Inferior parietal cortex (tissue), 1 donor: ENCODE measurements around the gene STPG2.
A peak's percentile ranks its signal among the peaks of the same experiment; 100 is the strongest.
"Not testable (repeated sequence)": the region's sequence is repeated elsewhere in the genome, so short reads cannot be mapped to it uniquely, and the experiment has no call there.

Source experiments
- DNase-seq: peaks from one replicate; pipeline ENCODE4 v3.0.0-alpha.2; 2016; ENCODE audit errors: extremely low spot score

Gene STPG2

DNA sequence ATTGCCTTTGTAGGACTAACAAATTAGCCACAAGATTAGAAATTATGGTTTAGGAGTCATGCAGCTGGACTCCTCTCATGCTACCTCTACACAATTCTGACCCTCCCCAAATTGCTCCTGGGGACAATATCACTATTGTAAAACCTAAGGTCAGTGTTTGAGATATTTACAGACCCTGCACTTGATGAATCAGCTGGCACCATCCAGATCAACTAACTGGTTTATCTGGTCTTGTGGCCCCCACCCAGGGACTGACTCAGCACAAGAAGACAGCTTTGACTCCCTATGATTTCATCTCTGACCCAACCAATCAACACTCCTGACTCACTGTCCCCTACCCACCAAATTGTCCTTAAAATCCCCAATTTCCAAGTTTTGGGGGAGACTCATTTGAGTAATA is 192.4 kb downstream of the STPG2 start:
- no peak for DNase-seq

GRCh38 chr4:97942951-97943350 is 200.3 kb downstream of the STPG2 start:
- no peak for DNase-seq

DNA sequence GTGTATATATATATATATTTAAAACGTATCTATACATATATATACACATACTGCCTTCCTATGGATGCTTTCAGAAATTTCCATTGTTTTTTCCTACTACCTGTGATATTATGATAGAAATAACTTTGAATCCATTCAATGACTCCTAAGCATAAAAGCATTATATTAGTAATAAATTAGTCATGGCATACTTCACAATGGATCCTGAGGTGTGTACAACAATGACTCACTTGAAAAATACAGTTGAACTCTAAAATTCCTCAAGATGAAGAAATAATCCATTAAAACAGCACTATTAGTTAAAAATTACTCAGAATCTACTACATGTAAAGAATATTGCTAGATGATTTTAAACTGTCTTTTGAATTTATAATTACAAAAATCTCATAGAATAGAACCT is 201.1 kb downstream of the STPG2 start:
- DNase-seq, result no peak

DNA sequence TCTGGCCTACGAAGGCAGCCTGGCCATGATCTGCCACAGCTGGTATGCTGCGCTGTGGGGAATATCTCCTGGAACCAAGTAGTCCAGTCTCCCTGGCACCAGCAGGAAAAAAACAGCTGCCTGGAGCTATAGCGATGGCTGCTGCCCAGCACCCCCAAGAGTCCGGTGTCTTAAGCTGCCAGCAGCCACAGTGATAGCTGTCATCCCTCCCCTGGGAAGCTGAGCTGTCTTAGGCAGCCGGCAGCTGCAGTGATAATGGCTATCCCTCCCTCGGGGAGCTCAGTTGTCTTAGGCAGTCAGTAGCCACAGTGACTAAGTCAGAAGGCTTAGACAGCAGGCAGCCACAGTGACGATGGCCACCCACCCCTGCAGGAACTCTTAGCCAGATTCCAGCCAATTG is 205.1 kb downstream of the STPG2 start:
- DNase-seq, result no peak

DNA sequence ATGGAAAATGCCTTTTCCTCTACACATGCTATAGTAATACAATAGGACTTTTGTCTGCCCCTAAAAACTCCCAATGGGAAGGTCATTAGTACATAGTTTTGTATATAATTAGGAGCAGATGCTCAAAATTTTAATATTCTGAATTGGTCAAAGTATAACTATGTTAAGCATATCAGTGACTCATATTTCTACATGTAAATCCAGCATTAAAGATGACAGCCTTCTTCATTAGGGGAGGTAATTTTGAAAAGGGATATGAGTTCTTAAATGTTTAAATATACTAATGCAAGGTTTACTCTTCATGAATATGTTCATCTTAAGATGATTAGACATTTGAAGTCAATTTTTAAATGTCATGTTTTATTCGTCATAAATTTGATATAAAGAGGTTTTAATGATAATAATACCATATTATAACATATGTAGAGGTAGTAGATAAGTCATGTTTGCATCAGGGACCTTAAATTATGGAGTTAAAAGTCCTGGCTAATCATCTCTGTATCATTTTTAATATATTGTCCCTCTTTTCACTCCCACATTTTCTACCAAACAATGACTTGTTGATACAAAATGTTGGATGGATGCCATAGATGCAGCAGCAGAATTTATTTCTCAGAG is 218.8 kb downstream of the STPG2 start:
- no peak for DNase-seq

DNA sequence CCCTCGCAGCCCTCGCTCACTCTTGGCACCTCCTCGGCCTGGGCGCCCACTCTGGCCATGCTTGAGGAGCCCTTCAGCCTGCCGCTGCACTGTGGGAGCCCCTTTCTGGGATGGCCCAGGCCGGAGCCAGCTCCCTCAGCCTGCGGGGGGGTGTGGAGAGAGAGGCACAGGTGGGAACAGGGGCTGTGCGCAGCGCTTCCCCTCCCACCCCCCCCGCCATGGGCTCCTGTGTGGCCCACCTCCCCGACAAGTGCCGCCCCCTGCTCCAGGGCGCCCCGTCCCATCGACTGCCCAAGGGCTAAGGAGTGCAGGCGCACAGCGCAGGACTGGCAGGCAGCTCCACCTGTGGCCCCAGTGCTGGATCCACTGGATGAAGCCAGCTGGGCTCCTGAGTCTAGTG is 220.2 kb downstream of the STPG2 start:
- DNase-seq, result no peak

DNA sequence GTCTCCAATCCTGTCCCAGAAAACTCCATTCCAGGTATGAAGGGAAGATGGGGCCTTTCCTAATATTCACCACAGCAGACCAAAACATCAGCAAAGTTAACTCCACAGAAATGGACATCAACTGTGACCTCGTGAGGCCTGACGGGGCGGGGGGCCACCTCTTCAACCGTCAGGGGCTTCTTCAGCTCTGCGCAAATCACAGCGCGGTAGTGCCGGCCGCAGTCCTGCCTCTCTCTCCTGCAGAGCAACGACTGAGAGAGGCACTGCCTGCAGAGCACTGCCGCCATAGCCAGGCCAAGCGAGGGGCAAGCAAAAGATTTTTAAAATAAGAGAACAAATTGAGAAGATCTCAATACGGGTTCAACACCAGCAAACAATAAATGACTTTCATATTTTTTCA is 226.2 kb downstream of the STPG2 start:
- no peak for DNase-seq

DNA sequence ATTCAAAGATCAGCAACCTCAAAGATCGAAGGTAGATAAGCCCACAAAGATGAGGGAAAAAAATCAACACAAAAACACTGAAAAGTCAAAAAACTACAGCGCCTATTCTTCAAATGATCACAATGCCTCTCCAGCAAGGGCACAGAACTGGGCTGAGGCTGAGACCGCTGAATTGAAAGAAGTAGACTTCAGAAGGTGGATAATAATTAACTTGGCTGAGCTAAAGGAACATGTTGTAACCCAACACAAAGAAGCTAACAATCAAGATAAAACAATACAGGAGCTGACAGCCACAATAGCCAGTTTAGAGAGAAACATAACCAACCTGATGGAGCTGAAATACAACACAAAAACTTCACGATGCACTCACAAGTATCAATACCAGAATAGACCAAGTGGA is 231.1 kb downstream of the STPG2 start:
- DNase-seq, result no peak

DNA sequence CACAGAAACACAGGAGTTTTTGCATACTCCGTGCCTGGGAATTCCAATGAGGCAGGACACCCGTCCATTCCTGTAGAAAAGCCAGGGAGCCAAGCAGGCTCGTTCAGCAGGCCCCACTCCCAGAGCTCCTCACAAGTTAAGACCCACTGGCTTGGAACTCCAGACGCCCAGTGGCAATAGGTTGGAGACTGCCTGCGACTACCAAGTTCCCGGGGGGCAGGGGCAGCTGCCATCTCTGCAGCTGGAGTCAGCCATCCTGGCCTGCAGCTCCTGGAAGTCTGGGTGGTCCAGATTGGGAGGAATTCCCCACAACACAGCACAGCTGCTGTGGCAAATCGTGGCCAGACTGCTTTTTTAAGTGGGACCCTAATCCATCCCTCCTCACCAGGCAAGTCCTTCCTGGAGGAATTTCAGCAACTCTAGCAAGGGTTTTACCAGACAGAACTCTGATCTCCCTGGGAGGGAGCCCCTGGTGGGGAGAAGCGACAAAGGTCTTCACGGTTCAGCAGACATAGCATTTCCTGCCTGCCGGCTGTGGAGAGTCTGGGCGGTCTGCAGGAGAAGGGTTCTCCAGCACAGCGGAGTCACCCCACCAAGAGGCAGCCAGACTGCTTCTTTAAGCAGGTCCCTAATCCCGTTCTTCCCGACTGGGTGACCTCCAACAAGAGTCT is 231.9 kb downstream of the STPG2 start:
- DNase-seq, result no peak

- no peak for DNase-seq
Observed at GRCh38 chr4:97910005-97910404, 233.3 kb downstream of the STPG2 start.

DNA sequence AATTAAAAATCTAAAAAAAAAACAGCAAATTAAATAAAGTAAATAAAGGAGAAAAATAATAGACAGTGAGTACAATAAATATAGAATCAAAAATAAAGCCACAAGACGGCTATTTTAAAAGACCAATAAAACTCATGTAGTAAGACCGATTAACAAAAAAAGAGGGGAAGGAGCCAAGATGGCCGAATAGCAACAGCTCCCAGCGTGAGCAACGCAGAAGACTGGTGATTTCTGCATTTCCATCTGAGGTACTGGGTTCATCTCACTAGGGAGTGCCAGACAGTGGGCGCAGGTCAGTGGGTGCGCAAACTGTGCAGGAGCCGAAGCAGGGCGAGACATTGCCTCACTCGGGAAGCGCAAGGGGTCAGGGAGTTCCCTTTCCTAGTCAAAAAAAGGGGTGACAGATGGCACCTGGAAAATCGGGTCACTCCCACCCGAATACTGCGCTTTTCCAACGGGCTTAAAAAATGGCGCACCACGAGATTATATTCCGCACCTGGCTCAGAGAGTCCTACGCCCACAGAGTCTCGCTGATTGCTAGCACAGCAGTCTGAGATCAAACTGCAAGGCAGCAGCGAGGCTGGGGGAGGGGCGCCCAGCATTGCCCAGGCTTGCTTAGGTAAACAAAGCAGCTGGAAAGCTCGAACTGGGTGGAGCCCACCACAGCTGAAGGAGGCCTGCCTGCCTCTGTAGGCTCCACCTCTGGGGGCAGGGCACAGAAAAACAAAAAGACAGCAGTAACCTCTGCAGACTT is 239.7 kb downstream of the STPG2 start:
- DNase-seq, result not testable (repeated sequence)

DNA sequence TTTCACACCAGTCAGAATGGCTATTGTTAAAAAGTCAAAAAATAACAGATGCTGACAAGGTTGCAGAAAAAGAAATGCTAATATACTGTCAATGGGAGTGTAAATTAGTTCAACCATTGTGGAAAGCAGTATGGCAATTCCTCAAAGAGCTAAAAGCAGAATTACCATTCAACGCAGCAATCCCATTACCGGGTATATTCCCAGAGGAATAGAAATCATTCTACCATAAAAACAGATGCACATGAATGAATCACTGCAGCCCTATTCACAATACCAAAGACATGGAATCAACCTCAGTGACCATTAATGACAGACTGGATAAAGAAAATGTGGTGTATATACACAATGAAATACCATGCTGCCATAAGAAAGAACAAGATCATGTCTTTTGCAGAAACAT is 243.0 kb downstream of the STPG2 start:
- DNase-seq, result no peak

DNA sequence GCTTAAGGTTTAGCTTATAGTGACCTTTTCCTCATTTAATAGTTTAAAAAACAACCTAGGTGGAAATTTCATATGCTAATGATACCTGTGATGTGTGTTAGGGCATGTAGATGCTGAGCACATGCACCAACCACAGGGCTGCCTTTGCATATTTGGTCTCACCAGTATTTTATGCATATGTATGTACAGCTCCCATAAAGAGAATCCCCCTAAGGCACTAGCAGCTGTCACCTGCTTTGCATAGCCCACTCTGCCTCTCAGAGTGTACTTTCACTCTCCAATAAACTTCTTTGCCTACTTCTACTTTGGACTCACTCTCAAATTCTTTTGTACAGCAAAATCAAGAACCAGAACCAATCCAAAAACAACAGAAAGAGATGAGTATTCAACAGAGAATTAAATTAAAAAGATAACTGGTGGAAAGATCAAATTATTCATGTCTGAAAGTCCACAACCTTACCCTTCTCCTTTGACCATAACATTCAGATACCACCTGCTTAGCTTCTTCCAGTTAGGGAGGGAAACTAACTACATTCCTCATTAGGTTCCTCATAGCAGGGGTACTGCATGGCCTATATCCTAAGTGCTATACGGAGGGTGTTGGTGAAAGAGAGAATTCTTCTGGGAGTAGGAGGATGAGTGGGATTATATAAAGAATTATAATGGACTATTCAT is 250.5 kb downstream of the STPG2 start:
- DNase-seq, result peak; percentile 29

- no peak for DNase-seq
Observed at GRCh38 chr4:97879942-97880341, 263.3 kb downstream of the STPG2 start.

DNA sequence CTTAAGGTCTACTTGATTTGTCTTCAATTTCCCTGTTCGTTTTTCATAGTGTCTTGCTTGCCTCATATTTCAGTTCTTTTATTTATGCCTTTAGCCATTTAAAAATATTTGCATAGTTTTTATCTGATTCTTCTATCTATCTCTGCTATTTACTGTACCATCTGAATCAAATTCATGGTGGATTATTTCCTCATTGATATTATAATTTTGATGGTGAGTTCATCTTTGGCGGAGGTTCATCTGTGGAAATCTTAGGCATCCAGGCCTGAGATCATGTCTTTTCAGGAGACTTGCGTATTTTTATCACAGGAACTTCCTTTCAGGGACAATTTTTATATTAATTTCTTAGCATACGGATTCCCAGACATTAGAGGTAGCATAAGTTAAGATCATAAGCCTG is 275.2 kb downstream of the STPG2 start:
- no peak for DNase-seq

DNA sequence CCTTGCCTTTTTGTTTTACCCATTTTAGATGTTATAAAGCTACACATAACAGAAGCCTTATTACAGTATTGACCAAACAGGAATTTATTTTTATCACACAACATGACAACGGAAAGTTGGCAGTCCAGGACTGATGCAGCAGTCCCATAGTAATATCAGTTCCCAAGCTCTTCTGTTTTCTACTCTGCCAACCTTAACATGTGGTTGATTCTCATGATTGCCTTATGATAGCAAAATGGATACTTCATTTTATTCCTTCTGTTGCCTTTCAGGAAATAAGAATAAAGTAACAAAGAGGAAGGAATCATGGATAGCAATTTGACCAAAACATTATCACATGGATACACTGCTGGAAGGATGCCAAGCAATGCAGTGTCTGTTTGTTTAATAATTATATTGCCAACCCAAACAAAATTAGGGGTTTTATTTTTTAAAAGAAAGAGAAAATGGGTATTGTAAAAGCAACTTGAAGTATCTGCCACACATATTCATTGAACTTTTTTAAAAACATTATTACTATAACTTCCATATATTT is 275.7 kb downstream of the STPG2 start:
- DNase-seq, result no peak

DNA sequence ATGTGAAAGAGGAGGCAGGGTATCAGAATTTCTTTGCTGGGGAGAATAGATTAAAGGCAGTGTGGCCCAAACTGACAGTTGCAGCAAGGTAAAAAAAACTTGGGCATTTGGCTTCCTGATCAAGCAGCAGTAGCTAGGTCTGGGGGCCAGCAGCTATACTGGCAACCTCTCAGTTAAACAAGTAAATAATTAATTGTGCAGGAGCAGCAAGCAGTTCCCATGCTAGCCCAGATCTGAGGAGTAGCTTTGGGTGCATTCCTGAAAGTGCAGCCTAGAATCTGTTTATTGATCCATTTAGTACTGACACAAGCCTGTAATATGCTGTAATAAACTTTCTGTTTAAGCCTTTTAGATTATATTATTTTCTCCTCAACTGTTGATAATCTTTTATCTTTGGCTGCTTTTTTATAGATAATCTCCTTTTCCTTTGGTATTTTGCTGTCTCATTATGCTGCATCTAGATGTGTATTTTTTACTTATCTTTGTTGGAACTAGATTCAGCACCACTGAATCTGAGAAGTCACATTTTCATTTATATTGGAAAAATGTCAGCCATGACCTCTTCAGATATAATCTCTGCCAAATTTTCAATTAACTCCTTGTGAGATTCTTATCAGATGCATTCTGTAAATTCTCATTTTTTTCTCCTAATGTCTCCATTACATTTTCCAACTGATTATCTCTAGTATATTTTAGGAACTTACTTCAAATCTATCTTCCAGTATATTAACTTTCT is 276.3 kb downstream of the STPG2 start:
- no peak for DNase-seq

- no peak for DNase-seq
Observed at GRCh38 chr4:97851115-97851514, 292.2 kb downstream of the STPG2 start.

DNA sequence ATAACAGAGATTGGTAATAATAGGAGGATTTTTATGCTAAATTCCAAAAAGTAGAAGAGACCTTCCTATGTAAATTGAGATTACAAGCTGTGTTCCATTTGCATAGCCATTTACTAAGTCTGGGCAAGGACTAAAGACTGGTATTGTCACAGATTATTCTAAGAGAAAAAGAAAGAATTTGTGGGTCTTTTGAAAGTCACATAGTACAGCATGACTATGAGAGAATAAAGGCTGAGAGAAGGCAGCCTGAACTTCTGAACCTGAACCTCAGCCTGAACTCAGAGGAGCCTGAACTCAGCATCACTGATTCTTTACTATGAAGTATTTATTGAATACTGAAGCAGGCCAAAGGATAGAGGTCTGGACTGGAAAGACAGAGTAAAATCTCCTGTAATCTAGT is 297.5 kb downstream of the STPG2 start:
- DNase-seq, result no peak

- no peak for DNase-seq
Observed at GRCh38 chr4:97841512-97841911, 301.8 kb downstream of the STPG2 start.

DNA sequence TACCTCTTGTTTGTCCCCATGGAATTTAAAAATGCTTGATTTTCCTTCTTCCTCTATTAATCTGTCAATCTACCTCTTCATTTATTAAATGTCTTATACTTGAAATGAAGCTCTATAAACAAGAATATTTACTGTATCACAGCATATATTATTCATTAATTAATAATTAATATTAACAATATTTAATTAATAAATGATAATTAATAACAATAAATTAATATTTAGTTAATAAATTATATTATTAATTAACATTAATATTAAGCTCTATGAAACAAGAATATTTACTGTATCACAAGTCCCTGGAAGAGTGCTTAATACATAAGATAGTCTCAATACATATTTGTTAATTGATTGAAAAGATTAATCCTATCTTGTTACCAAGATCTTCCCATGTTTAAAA is 306.6 kb downstream of the STPG2 start:
- no peak for DNase-seq

GRCh38 chr4:97828646-97829045 is 314.6 kb downstream of the STPG2 start:
- no peak for DNase-seq
